ENCODE results near the gene EEF1AKMT3.
"Not testable (repeated sequence)": the region's sequence is repeated elsewhere in the genome, so short reads cannot be mapped to it uniquely, and the experiment has no call there.

The EEF1AKMT3 gene

DNA sequence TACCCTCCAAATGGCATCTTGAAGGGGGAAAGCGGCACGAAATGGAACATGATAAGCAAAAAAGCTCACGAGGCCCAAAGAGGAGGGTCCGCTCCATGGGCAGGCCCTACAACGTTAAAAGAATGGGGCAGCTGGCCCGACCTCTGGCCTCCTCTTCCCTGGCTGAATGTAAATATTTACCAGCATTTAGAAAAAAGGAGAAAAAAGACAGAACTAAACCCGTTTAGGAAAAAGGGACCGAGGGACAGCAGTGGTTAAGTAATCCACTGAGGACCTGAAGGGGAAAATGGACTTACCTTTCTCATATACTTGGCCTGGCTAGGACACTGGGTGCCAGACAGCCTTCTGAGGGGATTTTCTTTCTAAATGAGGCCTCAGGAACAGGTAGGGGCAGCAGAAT lies 47.7 kb downstream of the EEF1AKMT3 start:
- not testable (repeated sequence) for DNase-seq

DNA sequence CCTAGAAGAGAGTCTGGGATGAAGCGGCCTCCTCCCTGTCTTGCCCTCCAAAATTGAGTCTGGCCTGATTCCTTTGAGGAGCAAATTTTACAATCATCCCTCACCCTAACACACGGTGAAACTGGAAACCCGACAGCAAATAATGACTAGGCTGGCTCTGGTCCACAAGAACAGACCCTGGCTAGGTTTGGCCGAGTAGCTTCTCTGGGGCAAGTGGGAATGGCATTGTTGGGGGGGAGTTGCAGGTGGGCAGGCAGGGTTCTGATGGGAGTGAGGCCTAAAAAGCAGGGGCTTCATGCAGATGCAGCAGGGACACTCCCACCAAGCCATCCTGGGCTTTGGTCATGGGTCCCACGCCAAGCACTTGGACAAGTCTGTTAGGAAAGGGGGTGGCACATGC lies 48.6 kb downstream of the EEF1AKMT3 start:
- DNase-seq: not testable (repeated sequence)

DNA sequence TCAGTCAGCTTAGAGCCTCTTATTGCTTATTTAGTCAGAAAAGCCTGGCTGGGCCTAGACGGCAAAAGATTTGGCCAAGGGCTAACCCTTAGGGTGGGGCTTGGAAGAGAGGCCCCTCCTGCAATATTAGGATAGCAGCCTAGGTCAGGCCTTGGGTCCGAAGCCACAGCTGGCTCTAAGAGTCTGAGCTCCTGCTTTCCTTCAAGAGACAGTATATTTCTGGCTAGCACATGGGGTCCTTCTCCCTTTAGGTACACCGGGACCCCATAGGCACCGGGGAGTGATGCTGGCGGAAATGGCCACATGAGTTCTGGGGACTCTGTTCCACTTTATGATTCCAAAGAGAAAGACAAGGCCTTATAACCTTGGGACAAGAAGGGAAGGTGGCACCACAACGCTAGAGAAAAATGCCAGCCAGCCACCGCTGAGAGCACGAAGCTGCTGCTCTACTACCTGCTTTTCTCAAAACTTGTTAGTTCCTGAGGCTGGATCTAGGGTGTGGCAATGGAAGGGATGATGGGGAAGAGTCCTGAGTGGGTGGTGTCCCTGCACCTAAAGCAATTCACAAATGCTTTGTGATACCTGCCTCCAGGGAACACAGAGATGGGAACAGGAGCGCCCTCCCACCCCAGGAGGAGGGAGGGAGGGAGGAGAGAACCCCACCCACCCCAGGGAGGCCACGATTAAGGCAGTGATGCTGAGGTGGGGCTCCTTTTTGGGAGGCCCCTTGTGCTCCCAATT lies 49.2 kb downstream of the EEF1AKMT3 start:
- no peak for DNase-seq

DNA sequence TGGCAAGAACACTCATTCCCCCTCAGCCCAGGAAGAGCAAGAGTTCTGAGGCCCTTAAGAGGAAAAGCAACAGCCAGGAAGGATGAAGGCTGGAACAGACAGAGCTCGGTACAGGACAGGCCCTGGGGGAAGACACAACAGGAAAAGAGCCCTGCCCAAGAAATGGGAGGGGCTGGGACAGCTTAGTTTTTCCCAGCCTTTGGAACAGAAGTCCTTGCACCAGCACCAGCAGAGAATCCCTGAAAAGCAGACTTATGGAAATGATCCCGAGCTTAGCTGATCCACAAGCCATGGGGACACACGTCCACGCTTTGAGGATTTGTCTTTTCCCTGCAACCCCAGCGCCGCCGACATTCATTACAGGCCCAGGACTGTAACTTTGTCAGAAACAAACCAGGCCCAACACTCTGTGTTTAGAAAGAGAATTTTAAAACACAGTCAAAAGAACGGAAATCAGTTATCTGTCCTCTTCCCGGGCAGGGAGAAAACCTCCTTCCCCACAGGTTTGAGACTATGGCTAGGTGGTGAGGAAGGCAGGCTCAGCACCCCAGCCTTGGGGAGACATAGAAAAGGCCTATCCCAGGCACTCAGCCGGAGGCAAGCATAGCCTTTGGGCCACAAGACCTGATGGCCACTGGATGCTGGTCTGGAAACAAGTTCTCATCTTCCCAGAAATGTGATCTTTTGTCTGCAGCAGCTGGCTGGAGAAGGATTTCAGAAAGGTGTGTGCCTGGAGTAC lies 50.1 kb downstream of the EEF1AKMT3 start:
- no peak for DNase-seq

DNA sequence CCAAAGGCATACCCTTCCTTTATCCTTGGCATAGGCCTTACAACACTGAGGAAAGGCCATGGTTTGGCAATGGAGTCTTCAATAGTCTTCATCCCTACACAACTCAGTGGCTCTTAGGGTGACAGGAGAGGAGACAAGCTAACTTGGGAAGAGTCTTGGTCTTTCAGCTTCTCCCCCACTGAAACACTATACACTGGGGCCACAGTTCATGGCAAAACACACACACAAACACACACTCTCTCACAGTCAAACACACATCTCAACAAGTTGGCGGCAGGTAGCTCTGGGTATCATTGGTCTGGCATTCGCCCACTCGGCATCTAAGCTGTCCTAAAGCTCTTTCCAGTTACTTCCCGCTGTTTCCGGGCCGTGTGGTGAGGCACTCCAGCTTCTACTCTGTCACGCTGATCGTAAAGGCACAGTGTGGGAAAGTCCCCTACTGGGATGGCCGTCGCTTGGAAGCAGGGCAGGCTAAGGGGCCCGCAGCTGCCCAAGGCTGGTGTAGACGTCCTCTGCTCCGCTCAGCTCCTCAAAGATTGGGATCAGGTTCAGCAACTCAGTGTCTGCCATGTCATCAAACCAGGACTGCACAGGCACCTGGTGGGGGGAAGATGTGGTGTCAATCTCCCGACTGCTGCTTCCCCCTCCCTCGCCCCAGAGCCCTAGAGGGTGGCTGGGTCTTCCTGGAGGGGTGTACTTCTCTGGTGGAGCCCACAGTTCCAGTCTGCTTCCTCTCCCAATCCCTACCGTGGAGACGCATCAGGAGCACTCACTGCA lies 50.9 kb downstream of the EEF1AKMT3 start:
- no peak for DNase-seq

DNA sequence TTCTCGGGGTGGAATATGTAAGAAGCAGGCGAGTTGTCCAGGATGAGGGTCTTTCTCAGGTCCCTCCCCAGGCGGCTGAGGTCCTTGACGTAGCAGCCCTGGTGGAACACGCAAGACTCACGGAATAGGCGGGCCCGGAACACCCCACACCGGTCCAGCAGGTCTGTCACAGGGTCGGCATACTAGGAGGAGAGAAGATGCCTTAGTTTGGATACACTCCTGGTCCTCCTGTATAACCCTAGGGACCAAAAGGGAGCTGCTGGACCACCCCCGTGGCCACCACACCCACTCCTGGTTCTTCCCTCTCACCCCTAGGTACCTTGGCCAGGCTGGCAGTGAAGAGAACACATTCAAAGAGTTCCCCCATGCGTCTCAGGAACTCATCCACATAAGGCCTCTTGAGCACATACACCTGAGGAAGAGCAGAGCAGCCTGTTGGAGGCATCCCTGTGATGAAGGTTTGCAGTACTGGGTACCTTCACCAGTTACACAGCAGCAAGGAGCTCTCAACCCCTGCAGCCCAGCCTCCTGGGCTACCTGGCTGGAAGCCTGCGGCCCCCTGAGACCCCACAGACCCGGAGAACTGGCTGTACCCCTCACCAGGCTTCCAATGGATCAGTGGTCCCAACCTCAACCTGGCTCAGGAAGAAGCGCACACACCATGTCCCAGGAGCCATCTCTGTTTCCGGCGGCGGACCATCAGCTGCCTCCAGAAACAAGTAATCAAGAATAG lies 51.7 kb downstream of the EEF1AKMT3 start:
- DNase-seq: no peak

DNA sequence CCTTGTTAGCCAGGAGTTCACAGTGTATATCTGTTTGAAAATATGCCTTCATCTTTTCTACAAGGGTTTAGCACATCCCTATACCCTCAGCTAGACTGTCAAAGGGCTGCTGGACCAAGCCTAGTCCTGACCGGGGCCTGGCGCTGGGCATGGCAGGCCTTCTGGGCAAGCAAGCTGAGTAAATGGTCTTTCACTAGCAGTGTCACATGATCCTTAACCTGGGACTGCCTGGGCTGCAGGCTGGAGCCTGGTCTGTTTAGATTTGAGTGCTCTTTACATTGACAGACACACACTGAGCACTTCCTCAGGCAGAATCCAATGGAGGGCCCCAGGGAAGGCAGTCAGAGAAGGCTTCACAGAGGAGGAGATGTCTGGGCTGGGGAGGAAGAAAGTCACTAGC lies 53.0 kb downstream of the EEF1AKMT3 start:
- no peak for DNase-seq

DNA sequence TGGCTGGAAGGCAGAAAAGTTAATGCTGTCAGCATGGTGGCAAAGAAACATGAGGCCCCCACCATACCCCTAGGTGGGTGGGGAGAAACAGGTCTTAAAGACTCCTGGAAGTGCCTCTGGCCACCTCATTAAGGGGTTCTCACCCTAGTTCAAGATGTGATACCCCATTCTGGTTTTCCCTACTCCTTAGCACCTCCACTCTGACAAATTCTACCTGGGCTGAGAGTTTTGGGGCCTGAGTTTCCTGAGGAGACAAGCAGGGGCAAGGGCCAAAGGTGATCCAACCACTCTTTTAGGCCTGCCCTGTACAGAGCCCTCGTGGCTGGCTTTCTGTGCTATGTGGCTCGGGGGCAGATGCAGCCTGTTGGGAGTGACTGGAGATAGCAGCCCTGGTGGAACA lies 54.0 kb downstream of the EEF1AKMT3 start:
- DNase-seq: no peak

DNA sequence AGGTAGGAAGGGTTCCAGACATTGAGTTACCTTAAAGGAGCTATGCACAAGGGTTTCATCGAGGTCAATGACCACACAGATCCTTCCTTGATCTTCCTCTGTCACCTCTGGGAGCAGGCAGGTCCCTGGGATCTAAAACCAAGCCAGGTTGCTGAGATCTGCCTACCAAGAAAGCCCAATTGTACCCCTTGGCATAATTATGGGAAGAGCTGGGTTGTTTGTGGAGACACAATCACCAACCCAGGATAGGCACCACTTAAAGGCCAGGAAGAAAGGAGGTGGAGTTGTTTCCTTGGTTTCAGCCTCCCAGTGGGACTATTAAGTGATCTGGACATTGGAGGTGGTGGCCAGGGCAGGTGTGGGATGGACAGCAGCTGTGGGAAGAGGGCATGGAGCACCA lies 54.6 kb downstream of the EEF1AKMT3 start:
- DNase-seq: no peak

DNA sequence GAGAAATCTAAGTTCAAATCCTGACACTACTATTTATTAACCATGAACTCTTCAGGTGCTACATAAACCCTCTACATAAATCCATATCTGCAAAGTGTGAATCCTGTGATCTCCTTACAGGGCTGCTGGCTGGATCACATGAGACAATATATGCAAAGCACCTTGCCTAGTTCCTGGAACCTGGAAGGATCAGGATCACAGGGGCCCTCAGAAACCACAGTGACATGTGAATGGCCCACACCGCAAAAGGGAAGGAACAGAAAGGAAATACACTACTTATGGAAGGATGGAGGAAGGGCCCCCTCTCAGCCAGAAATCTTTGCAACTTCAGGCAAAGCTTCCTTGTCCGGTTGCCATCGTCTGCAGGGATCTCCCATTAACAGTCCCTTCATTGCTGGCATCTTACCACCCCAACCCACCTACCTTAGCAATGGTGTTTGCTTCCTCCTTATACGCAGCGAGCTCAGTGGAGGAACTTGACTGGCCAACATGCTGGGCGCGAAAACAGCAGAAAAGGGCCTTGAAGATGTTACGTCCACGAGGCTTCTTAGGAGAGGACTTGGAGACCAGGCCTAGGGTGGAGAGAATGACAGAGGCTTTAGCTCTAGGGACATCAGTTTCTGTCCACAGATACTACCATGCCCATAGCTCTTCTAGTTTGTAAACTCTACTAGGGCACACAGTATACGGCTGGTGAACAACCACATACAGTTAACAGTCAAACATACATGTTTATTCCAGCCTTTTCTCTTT lies 56.8 kb downstream of the EEF1AKMT3 start:
- DNase-seq: no peak

DNA sequence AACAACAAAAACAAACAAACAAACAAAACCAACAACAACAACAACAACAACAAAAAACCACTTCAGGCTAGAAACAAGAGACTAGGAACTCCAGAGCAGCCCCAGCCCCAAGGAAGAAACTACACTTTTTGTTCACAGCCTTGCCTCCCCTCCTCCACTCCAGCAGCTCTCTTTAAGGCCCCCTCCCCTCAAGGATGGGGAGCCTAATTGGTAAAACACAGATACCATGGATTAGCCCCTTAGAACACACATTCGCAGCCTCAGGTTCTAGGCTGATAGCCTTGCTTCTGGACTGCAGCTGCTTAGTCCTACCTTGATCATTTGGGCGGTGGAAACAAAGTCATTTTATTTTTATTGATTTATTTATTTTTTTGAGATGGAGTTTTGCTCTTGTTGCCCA lies 58.0 kb downstream of the EEF1AKMT3 start:
- no peak for DNase-seq

Measured in fibroblast of skin of abdomen (primary cell).